Right lobe of liver (tissue), 6 donors: ENCODE results near the gene ZNF576. TPM values are rescaled to one million over a fixed set of nuclear protein-coding genes. Genes with fewer than 3 reads are reported as not detected.
A peak's percentile ranks its signal among the peaks of the same experiment; 100 is the strongest.

ENCODE experiments used
- ATAC-seq, 4 donors: fragments of 200-7000 bp; cut with Tn5 transposase; one replicate each; pipeline ENCODE4 v1.9.1; 2020; ENCODE audit warnings: mild to moderate bottlenecking in 4 of 4, moderate library complexity in 4 of 4
- DNase-seq, 3 donors: peaks; one replicate each; pipeline ENCODE4 v3.0.0-alpha.2; 2020
- H3K27ac ChIP-seq, 3 donors: fragments of 200-600 bp; one replicate each; pipeline ENCODE4 v1.8.0; 2022
- H3K27me3 ChIP-seq, 2 donors: fragments of 200-600 bp; one replicate each; pipeline ENCODE4 v1.8.0; 2022
- H3K36me3 ChIP-seq, 4 donors: fragments of 200-600 bp; sonication (generic) in 1 of 4; one replicate each; pipeline versions ENCODE4 v1.5.1 to v1.8.0; 2017 to 2022; ENCODE audit warnings: control low read depth in 1 of 4
- H3K4me1 ChIP-seq, 4 donors: fragments of 200-600 bp; sonication (generic) in 1 of 4; one replicate each; pipeline versions ENCODE4 v1.5.1 to v1.8.0; 2017 to 2022; ENCODE audit warnings: control low read depth in 1 of 4
- H3K4me3 ChIP-seq, 3 donors: fragments of 200-600 bp; one replicate each; pipeline ENCODE4 v1.8.0; 2022
- H3K9me3 ChIP-seq, 4 donors: fragments of 200-600 bp; sonication (generic) in 1 of 4; one replicate each; pipeline versions ENCODE4 v1.5.1 to v1.8.0; 2017 to 2022; ENCODE audit warnings: control low read depth in 1 of 4
- POLR2A ChIP-seq: fragments of 450-650 bp; IDR thresholded peaks from one replicate; pipeline ENCODE4 v1.6.1; 2017; ENCODE audit warnings: antibody characterized with exemption, mild to moderate bottlenecking
- WGBS: methylation state at CpG from one replicate; pipeline ENCODE4 v1.1.6; 2018; ENCODE audit warnings: low coverage, low lambda C conversion rate; ENCODE audit not compliant: insufficient coverage; ENCODE audit errors: missing lambda C conversion rate; 5-methylcytosine and 5-hydroxymethylcytosine counted together
- intact Hi-C, 2 donors: fragments of 100-400 bp; cut with DNase I; formaldehyde crosslinking; loops; one replicate each; pipeline versions ENCODE4 v1.11.2 to v1.14.1; 2022
- total RNA-seq, 6 experiments: library from RNA; depleted of rRNA in 2 of 6; stranded (reverse); fragments of >200 nt in 2 of 6; fragmentation: NEBNext Ultra II Directional in 3 of 6; extraction: Animal tissue kit (Norgen Biotek cat#: 25700) in 3 of 6; gene quantifications; one replicate each; pipeline versions ENCODE4 v1.1.0 to v1.2.4, GENCODE V29; 2016 to 2023
- TF ChIP-seq, protein P1 (sequence below), 4 donors: fragments of 200-600 bp in 3 of 4; fragments of 450-650 bp in 1 of 4; IDR thresholded peaks; one replicate each; pipeline versions ENCODE4 v1.5.1 to v1.8.0; 2016 to 2022; ENCODE audit warnings: antibody characterized with exemption in 4 of 4, mild to moderate bottlenecking in 2 of 4
- donor health status: DM: no; HTN: yes; CAD: no.
- donor health status: DM: no; HTN: no; CAD: no.
- donor health status: DM: no; HTN: no; CAD: no.
- donor health status: DM: no; HTN: yes; CAD: no.
- donor health status: DM: no; HTN: yes; CAD: no.

Gene ZNF576
- total RNA-seq, 6 experiments from 2014 or later: 7.7 to 15.8 (median 10.3) TPM

- intact Hi-C loops: loop anchor here in 1 of 2 donors (10.0 kb wide), 1 partner anchor 100 kb away; no protein-coding TSS in a partner anchor
- peak; percentile 79 to 95 (median 92) for ATAC-seq
- no peak overlapping the region for H3K4me3 ChIP-seq
Measured at GRCh38 chr19:43555185-43555770, 41.1 kb upstream of the ZNF576 start.

GRCh38 chr19:43560687-43561086 is 35.7 kb upstream of the ZNF576 start:
- TF ChIP-seq, protein P1, sequence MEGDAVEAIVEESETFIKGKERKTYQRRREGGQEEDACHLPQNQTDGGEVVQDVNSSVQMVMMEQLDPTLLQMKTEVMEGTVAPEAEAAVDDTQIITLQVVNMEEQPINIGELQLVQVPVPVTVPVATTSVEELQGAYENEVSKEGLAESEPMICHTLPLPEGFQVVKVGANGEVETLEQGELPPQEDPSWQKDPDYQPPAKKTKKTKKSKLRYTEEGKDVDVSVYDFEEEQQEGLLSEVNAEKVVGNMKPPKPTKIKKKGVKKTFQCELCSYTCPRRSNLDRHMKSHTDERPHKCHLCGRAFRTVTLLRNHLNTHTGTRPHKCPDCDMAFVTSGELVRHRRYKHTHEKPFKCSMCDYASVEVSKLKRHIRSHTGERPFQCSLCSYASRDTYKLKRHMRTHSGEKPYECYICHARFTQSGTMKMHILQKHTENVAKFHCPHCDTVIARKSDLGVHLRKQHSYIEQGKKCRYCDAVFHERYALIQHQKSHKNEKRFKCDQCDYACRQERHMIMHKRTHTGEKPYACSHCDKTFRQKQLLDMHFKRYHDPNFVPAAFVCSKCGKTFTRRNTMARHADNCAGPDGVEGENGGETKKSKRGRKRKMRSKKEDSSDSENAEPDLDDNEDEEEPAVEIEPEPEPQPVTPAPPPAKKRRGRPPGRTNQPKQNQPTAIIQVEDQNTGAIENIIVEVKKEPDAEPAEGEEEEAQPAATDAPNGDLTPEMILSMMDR (IDR thresholded peaks at IDR 0.05): no peak
- TF ChIP-seq POLR2A: no peak
- peak in 1 of 4 donors; percentile 20 for ATAC-seq
- no peaks in the 10 kb centered on the region for H3K27me3 ChIP-seq
- H3K9me3 ChIP-seq: no peaks in the 10 kb centered on the region
- no peak overlapping the region for H3K27ac ChIP-seq
- no peak for DNase-seq
- WGBS: 83% methylated on average over 3 of the region's 6 CpGs
- intact Hi-C loops: no loop called here
- no peaks in the 10 kb centered on the region for H3K4me1 ChIP-seq
- H3K36me3 ChIP-seq: no peaks in the 10 kb centered on the region
- H3K4me3 ChIP-seq: no peak overlapping the region

More at GRCh38 chr19:43555185-43555770, 41.1 kb upstream of the ZNF576 start:
- no peaks in the 10 kb centered on the region for H3K27me3 ChIP-seq
- TF ChIP-seq, protein P1 (IDR thresholded peaks at IDR 0.05): peak; percentile 60 to 76 (median 74)
- no peak for TF ChIP-seq POLR2A
- peaks cover 0 to 21% (median 0%) of the 10 kb centered on the region in 4 donors for H3K36me3 ChIP-seq
- no peaks in the 10 kb centered on the region for H3K4me1 ChIP-seq
- 49% methylated on average over 6 of the region's 8 CpGs for WGBS
- H3K27ac ChIP-seq: no peak overlapping the region
- peak; percentile 64 to 76 (median 70) for DNase-seq
- no peaks in the 10 kb centered on the region for H3K9me3 ChIP-seq

DNA sequence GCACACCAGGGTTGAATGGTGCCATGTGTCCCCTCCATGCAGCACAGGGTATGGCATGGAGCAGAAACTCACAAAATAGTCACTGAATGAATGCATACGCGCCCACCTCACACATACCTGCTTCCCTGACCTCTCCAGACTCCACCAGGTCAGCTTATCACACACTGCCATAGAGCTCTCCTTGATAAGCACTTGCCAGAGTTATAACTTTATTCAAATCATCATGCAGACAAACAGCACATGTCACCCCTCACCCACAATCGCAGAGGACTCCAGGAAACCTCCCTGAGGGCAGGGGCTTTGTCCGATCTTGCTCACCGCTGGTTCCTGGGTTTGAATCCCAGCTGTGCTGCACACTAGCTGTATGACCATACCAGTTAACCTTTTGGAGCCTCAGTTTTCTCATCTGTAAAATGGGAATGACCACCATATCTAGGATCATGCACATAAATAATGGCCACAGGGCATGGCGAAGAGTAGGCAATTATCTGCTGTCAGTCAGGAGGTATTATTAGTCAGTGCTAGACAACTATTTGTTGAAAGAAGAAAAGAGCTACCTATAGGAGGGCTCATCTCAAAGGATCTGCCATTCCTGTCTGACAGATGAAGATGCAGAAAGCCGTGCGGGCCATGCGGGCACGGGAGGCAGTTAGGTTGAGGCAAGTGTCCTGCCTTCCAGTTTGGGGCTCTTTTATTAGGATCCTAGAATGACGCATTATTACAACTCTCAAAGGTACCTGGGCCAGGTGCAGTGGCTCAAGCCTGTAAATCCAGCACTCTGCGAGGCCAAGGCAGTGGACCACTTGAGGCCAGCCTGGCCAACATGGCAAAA is 35.0 kb upstream of the ZNF576 start:
- DNase-seq: no peak
- no peak for TF ChIP-seq POLR2A
- TF ChIP-seq, protein P1 (IDR thresholded peaks at IDR 0.05): no peak
- no peaks in the 10 kb centered on the region for H3K4me1 ChIP-seq
- no peak for ATAC-seq
- no peak overlapping the region for H3K27ac ChIP-seq
- 73% methylated on average over 4 of the region's 12 CpGs for WGBS
- intact Hi-C loops: no loop called here
- H3K4me3 ChIP-seq: no peak overlapping the region
- H3K9me3 ChIP-seq: no peaks in the 10 kb centered on the region
- no peaks in the 10 kb centered on the region for H3K36me3 ChIP-seq
- H3K27me3 ChIP-seq: no peaks in the 10 kb centered on the region

DNA sequence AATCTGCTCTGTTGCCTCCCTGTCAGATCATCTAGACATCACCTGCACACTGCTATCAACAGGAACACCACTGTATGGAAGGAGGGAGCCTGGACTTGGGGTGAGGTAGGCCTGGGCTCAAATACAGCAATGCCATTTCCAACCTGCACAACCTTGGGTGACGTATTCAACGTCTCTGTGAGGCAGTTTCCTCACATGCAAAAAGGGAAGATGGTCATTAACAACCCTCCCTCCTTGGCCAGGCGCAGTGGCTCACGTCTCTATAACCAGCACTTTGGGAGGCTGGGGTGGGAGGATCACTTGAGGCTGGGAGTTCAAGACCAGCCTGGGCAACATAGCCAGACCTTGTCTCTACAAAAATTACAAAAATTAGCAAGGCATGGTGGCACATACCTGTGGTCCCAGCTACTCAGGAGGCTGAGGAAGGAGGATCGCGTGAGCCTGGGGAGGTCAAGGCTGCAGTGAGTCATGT is 34.1 kb upstream of the ZNF576 start:
- TF ChIP-seq, protein P1 (IDR thresholded peaks at IDR 0.05): no peak
- no peak for TF ChIP-seq POLR2A
- H3K27me3 ChIP-seq: no peaks in the 10 kb centered on the region
- no peak overlapping the region for H3K27ac ChIP-seq
- ATAC-seq: no peak
- H3K4me1 ChIP-seq: no peaks in the 10 kb centered on the region
- no peak for DNase-seq
- H3K9me3 ChIP-seq: no peaks in the 10 kb centered on the region
- intact Hi-C loops: no loop called here
- no peaks in the 10 kb centered on the region for H3K36me3 ChIP-seq
- H3K4me3 ChIP-seq: no peak overlapping the region
- 89% methylated on average over 3 of the region's 6 CpGs for WGBS
